HL-60/S4 treated with phorbol 12-myristate 13-acetate at 8.2 ng/mL for 4 days and 3 days (cell line): ENCODE measurements around the gene OSBPL3.

Experiments
- in situ Hi-C: fragments of 300-500 bp; cut with MboI; formaldehyde crosslinking; loops from 2 replicates; pipeline ENCODE4 v1.15.0; 2022; ENCODE audit warnings: low sequenced_read_pairs

Gene OSBPL3

GRCh38 chr7:24777806-24778205, 202.2 kb downstream of the OSBPL3 start:
- in situ Hi-C loops = no loop called here

GRCh38 chr7:24773646-24774045, 206.3 kb downstream of the OSBPL3 start:
- in situ Hi-C loops = no loop called here

DNA sequence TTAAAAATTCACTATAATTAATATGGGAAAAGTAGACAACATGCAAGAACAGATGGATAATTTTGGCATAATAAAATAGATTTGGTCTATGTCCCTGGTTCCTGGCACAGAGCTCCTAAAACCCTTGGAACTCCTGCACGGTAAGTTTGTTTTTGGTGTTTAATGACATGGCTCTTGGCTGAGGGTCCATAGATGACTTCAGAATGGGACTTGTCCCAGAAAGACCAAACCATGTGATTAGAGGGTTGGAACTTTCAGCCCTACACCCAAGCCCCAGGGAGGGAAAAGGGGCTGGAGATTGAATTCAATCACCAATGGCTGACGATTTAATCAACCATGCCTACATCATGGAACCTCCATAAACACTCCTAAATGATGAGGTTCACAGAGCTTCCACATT, 210.1 kb downstream of the OSBPL3 start:
- in situ Hi-C loops = no loop called here

GRCh38 chr7:24769014-24769830, 210.8 kb downstream of the OSBPL3 start:
- in situ Hi-C loops = no loop called here

- in situ Hi-C loops = no loop called here
Observed at GRCh38 chr7:24767878-24768569, 212.0 kb downstream of the OSBPL3 start.

- in situ Hi-C loops = no loop called here
Observed at GRCh38 chr7:24764972-24765744, 214.8 kb downstream of the OSBPL3 start.

- in situ Hi-C loops = no loop called here
Observed at GRCh38 chr7:24764011-24764410, 216.0 kb downstream of the OSBPL3 start.

- in situ Hi-C loops = no loop called here
Observed at GRCh38 chr7:24763303-24763901, 216.6 kb downstream of the OSBPL3 start.

GRCh38 chr7:24762771-24763170, 217.2 kb downstream of the OSBPL3 start:
- in situ Hi-C loops = no loop called here

- in situ Hi-C loops = no loop called here
Observed at GRCh38 chr7:24760968-24761367, 219.0 kb downstream of the OSBPL3 start.

GRCh38 chr7:24757353-24758275, 222.4 kb downstream of the OSBPL3 start, which contains the start of gene GSDME:
Gene GSDME, minus strand, starts transcription at chr7:24757464. Its CDS starts 7,690 bp downstream, at chr7:24749774.
- in situ Hi-C loops = no loop called here

- in situ Hi-C loops = no loop called here
Observed at GRCh38 chr7:24756545-24757352, 223.2 kb downstream of the OSBPL3 start.

DNA sequence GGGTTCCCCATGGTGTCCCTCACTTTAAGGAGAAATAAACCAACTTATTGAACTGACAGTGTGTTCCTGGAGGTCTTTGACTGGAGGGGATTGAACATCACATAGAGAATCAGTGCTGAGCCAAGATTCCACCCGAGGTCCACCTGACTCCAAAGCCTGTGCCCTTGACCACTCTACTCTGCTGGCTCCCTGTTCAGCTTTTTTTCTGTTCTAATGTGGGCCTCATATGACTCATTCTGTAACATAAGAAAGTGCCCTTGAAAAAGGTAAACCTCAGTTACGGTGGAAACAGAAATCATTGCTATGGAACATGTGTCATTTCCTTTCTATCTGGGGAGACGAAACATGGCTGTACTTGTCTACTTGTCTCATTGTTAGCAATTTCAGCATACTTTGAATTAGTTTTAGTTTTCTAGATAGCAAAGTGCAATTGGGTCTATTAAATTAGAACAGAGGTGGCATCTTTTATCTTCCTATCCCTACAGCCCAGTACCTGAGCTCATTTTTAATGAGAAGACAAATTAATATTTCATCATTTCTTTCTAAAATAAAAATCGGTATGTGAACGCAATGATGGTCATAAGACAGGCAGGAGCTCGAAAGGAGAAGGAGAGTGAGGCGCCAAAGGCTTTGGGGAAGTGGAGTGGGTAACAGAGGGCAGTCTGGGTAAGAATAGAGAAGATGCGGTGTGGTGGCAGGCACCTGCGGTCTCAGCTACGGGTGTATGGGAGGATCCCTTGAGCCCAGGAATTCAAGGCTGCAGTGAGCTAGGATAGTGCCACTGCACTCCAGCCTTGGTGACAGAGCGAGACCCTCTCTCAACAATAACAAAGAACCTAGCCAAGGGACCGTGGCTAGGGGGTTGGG, 224.2 kb downstream of the OSBPL3 start:
- in situ Hi-C loops = no loop called here

DNA sequence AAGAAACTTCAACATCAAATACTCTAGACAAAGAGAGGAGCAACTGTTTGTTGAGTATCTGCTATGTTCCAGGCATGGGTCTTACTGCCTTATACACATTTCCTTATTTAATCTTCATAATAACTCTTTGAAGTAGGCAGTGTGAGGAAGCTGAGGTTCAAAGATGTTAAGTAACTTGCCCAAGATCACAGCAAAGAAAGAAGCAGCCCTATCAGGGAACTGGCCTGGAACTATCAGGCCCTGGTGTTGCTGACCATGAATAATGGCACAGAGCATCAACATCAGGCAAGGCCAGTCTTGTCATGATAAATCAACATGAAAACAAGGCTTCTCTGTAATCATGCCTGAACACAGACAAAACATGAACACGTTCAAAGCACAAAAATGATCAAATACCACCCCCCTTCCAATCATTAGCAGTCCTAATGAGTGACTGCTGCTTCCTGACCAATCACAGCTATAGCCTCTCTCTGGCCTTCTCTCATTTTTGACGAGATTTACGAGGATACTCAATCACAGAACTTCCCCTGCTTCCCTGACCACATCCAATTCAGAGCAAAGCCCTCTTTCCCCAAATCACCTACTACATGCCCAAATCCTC, 225.0 kb downstream of the OSBPL3 start:
- in situ Hi-C loops = no loop called here

DNA sequence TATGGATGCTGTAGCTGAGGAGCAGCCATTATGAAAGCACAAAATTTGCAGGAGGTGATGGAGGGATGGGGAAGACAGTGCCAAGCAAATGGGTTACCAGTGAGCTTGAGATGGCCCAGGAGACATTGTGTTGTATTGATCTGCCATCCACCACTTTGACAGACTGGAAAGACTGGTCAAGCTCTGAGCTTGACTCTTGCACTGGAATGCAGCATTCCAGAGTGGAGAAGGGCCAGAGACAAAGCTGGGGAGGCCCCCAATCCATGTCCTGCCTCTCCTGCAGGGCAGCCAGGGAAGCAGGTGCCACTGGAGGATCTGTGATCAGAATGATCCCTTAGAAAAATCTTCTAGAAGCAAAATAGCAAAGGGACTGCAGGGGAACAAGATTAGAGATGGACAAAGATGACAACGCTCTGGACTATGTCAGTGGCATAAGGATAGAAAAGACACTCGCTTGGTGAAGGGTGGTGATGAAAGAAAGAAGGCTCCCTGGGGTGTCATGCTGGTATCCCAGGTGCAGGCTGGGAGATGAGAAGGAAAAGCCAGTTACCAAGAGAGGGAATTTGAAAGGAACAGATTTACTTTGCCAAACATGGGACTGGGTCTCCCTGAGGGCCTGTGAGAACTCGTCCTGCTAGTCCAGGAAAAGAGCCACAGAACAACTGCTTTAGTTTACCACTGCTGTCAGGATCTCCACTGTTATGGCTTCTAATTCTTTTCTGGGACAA, 227.7 kb downstream of the OSBPL3 start:
- in situ Hi-C loops = no loop called here

DNA sequence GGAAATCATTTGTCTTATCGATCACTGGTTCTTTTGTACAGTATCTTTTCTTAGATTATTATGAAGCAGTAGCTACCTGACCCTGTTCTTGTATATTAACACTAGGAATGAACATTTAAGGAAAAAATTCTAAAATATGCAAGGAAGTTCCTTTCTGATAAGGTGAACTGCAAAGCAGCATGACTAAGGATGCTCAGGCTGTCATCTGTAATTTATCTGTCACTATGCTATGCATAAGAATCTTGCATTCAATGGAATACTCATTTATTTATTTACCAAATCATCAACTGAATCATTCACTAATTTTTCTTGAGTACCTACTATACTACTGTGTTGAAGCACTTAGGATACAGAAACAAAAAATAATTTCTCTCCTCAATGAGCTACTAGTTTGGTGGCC, 228.5 kb downstream of the OSBPL3 start:
- in situ Hi-C loops = no loop called here

GRCh38 chr7:24750441-24751055, 229.4 kb downstream of the OSBPL3 start:
- in situ Hi-C loops = no loop called here
